ENCODE data around the gene RGP1.

RGP1 gene

DNA sequence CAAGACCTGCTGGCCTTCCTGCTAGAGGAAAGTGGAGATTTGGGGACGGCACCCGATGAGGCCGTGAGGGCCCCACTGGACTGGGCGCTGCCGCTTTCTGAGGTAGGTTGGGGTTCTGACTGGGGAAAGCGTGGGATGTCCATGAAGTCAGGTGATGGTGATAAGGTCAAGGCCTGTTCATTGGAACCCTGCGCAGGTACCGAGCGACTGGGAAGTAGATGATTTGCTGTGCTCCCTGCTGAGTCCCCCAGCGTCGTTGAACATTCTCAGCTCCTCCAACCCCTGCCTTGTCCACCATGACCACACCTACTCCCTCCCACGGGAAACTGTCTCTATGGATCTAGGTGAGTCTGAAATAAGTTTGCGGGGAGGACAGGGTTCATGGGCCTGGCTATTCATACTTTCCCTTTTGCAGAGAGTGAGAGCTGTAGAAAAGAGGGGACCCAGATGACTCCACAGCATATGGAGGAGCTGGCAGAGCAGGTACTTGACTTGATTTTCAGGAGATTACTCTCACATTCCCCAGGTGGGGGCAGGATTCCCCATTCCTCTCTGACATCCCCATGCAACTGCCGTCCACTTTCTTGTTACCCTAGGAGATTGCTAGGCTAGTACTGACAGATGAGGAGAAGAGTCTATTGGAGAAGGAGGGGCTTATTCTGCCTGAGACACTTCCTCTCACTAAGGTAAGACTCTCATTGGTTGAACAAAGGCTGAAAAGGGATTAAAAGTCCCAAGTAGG lies 16.1 kb upstream of the RGP1 start:
- DNase-seq, result peak; percentile 52
- H3K4me3 ChIP-seq (ENCODE audit: low read depth, low read length), result peak overlapping the region; percentile 96
- in situ Hi-C loops (cut with HindIII; ENCODE audit: low pct_ligation_motif_present, low sequenced_read_pairs), result no loop called here
- TF ChIP-seq, protein P1, sequence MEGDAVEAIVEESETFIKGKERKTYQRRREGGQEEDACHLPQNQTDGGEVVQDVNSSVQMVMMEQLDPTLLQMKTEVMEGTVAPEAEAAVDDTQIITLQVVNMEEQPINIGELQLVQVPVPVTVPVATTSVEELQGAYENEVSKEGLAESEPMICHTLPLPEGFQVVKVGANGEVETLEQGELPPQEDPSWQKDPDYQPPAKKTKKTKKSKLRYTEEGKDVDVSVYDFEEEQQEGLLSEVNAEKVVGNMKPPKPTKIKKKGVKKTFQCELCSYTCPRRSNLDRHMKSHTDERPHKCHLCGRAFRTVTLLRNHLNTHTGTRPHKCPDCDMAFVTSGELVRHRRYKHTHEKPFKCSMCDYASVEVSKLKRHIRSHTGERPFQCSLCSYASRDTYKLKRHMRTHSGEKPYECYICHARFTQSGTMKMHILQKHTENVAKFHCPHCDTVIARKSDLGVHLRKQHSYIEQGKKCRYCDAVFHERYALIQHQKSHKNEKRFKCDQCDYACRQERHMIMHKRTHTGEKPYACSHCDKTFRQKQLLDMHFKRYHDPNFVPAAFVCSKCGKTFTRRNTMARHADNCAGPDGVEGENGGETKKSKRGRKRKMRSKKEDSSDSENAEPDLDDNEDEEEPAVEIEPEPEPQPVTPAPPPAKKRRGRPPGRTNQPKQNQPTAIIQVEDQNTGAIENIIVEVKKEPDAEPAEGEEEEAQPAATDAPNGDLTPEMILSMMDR (IDR thresholded peaks at IDR 0.05; ENCODE audit: low read depth, low read length, missing control alignments), result peak; percentile 3
- no peaks in the 10 kb centered on the region for H3K27me3 ChIP-seq (replicated peaks)
- peaks cover 38% of the 10 kb centered on the region for H3K36me3 ChIP-seq (replicated peaks)
- H3K27ac ChIP-seq, result peak overlapping the region; percentile 76

DNA sequence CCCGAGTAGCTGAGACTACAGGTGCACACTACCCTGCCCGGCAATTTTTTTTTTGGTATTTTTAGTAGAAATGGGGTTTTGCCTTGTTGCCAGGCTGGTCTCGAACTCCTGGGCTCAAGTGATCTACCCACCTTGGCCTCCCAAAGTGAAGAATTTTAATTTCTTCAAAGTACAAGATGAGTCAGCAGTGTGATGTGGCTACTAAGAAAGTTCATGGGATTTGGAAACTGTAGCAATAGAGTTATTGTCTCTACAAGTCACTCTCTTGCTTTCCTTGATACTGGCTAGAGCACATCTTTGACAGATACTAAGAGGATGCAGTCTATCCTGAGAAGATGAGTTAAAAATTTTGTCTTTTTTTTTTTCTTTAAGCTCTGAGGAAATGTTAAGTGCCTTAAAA lies 15.0 kb upstream of the RGP1 start:
- H3K4me3 ChIP-seq (ENCODE audit: low read depth, low read length), result no peak overlapping the region
- no peaks in the 10 kb centered on the region for H3K27me3 ChIP-seq (replicated peaks)
- H3K36me3 ChIP-seq (replicated peaks), result peaks cover 50% of the 10 kb centered on the region
- DNase-seq, result no peak
- no peak overlapping the region for H3K27ac ChIP-seq
- TF ChIP-seq, protein P1 (IDR thresholded peaks at IDR 0.05; ENCODE audit: low read depth, low read length, missing control alignments), result no peak
- in situ Hi-C loops (cut with HindIII; ENCODE audit: low pct_ligation_motif_present, low sequenced_read_pairs), result no loop called here

DNA sequence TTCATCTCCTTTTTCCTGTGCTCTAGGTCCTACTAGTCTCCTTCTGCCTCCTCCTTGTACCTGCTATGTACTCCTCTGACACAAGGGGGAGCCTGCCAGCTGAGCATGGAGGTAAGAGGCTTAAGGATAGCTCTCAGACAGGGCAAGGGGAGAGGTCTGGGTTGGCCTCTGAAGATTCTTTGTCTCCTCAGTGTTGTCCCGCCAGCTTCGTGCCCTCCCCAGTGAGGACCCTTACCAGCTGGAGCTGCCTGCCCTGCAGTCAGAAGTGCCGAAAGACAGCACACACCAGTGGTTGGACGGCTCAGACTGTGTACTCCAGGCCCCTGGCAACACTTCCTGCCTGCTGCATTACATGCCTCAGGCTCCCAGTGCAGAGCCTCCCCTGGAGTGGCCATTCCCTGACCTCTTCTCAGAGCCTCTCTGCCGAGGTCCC lies 12.9 kb upstream of the RGP1 start:
- in situ Hi-C loops (cut with HindIII; ENCODE audit: low pct_ligation_motif_present, low sequenced_read_pairs), result no loop called here
- Histone ChIP-seq H3K36me3 (replicated peaks) (peaks cover 66% of the 10 kb centered on the region), H3K27ac (peak overlapping the region; percentile 52), H3K27me3 (replicated peaks) (no peaks in the 10 kb centered on the region), H3K4me3 (ENCODE audit: low read depth, low read length) (no peak overlapping the region)
- TF ChIP-seq, protein P1 (IDR thresholded peaks at IDR 0.05; ENCODE audit: low read depth, low read length, missing control alignments), result peak; percentile 96
- peak; percentile 81 for DNase-seq

DNA sequence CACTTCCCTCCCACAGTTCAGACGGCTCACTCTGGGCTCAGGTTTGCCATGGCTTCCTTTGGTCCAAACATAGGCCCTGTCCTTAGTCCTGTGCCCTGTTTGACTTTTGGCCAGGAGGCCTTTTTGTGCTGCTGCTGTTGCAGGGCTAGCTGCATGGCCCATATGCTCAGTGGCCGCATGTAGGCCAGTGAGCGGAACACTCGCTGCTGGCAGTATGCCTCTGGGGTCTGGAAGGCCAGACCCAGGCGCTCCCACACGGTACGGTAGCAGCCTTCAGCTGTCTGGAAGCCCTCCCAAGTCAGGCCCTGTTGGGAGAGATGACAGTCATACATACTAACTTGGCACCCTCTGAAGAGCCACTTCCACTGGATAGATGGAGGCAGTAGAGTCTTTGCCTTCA lies 11.9 kb upstream of the RGP1 start:
- in situ Hi-C loops (cut with HindIII; ENCODE audit: low pct_ligation_motif_present, low sequenced_read_pairs), result no loop called here
- H3K27me3 ChIP-seq (replicated peaks), result no peaks in the 10 kb centered on the region
- no peak for DNase-seq
- no peak overlapping the region for H3K4me3 ChIP-seq (ENCODE audit: low read depth, low read length)
- peaks cover 72% of the 10 kb centered on the region for H3K36me3 ChIP-seq (replicated peaks)
- no peak overlapping the region for H3K27ac ChIP-seq
- TF ChIP-seq, protein P1 (IDR thresholded peaks at IDR 0.05; ENCODE audit: low read depth, low read length, missing control alignments), result no peak

DNA sequence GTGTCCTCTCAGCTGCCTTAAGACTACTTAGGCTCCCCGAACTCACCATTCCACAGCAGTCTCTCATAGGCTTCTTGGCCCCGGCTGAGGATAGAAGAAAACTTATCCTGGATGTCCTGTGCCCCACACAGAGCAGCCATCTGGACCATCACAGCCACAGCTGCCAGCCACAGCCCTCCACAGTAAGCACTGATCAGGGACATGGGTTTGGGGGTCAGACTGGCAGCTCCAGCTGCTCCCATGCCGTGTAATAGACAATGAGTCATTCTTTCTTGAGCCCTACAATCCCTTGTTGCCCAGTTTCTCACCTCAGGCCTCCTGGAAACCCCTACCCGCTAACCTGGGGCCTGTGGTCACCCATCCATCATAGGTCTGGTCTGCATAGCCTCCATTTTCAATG lies 10.9 kb upstream of the RGP1 start:
- Histone ChIP-seq H3K27ac (no peak overlapping the region), H3K4me3 (ENCODE audit: low read depth, low read length) (no peak overlapping the region), H3K27me3 (replicated peaks) (no peaks in the 10 kb centered on the region), H3K36me3 (replicated peaks) (peaks cover 81% of the 10 kb centered on the region)
- no peak for DNase-seq
- TF ChIP-seq, protein P1 (IDR thresholded peaks at IDR 0.05; ENCODE audit: low read depth, low read length, missing control alignments), result no peak
- in situ Hi-C loops (cut with HindIII; ENCODE audit: low pct_ligation_motif_present, low sequenced_read_pairs), result no loop called here

DNA sequence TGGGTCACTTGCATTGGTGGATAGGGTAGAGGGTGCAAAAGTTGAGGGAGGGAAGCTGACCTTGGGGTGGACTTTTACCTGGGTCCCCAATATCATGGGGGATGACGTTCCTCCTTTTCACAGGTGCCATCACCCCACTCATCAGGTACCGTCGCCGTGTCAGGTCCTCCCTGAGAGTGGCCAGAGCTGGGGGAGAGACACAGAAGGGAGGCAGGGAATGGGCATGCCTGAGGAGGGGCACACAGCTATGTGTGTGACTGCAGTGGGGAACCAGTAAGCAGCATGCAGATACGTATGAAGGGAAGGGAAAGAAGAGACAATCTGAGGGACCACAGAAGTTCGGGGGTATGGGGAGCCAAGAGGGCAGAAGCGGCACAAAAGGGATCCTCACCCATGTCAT lies 10.2 kb upstream of the RGP1 start:
- TF ChIP-seq, protein P1 (IDR thresholded peaks at IDR 0.05; ENCODE audit: low read depth, low read length, missing control alignments), result no peak
- H3K4me3 ChIP-seq (ENCODE audit: low read depth, low read length), result no peak overlapping the region
- no peak overlapping the region for H3K27ac ChIP-seq
- H3K27me3 ChIP-seq (replicated peaks), result no peaks in the 10 kb centered on the region
- in situ Hi-C loops (cut with HindIII; ENCODE audit: low pct_ligation_motif_present, low sequenced_read_pairs), result no loop called here
- H3K36me3 ChIP-seq (replicated peaks), result peaks cover 82% of the 10 kb centered on the region
- no peak for DNase-seq

Measured in brain microvascular endothelial cell (primary cell).